ENCODE results near the gene DYSF.

DNA sequence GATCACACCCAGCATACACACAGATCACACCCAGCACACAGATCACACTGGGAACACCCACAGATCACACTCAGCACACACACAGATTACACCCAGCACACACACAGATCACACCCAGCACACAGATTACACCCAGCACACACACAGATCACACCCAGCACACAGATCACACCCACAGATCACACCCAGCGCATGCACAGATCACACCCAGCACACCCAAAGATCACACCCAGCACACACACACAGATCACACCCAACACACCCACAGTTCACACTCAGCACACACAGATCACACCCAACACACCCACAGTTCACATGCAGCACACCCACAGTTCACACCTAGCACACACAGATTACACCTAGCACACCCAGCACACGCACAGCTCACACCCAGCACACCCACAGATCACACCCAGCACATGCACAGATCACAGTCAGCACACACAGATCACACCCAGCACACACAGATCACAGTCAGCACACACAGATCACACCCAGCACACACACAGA is 117.6 kb downstream of the DYSF start:
- TF ChIP-seq, protein P1, sequence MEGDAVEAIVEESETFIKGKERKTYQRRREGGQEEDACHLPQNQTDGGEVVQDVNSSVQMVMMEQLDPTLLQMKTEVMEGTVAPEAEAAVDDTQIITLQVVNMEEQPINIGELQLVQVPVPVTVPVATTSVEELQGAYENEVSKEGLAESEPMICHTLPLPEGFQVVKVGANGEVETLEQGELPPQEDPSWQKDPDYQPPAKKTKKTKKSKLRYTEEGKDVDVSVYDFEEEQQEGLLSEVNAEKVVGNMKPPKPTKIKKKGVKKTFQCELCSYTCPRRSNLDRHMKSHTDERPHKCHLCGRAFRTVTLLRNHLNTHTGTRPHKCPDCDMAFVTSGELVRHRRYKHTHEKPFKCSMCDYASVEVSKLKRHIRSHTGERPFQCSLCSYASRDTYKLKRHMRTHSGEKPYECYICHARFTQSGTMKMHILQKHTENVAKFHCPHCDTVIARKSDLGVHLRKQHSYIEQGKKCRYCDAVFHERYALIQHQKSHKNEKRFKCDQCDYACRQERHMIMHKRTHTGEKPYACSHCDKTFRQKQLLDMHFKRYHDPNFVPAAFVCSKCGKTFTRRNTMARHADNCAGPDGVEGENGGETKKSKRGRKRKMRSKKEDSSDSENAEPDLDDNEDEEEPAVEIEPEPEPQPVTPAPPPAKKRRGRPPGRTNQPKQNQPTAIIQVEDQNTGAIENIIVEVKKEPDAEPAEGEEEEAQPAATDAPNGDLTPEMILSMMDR (IDR thresholded peaks at IDR 0.05) = no peak
- TF ChIP-seq POLR2A (IDR thresholded peaks at IDR 0.05) = no peak
